K562 (cell line): ENCODE results near the gene MPPED1. TPM values are rescaled to one million over a fixed set of nuclear protein-coding genes. Genes with fewer than 3 reads are reported as not detected.

ENCODE experiments used
- ATAC-seq: fragments of 200-7000 bp; cut with Tn5 transposase; 3 replicates; pipeline ENCODE4 v1.9.1; 2020; ENCODE audit warnings: moderate library complexity
- BruUV-seq: library from RNA; stranded (reverse); fragments of 400-500 nt; replicated peaks from 2 replicates; lab custom pipeline; 2021; lab: Mats Ljungman, UMichigan
- CTCF ChIA-PET: fragments of 300-600 bp; formaldehyde crosslinking; extraction: SDS; loops from one replicate; lab custom pipeline; 2021; ENCODE audit warnings: low intra/inter-chr PET ratio; lab: Yijun Ruan, JAX
- POLR2A ChIA-PET: fragments of 300-600, 350-650 bp; sonication (Branson Sonifier 250); formaldehyde crosslinking; extraction: SDS; loops from one replicate; lab custom pipeline; 2021; ENCODE audit warnings: antibody characterized with exemption, inconsistent platforms; lab: Yijun Ruan, JAX
- DNase-seq, 4 experiments: peaks; one replicate each; pipeline versions ENCODE4 v3.0.0 to v3.0.0-alpha.2; 2011 to 2018; ENCODE audit warnings: low spot score in 3 of 4, mixed read lengths in 3 of 4; ENCODE audit errors: extremely low read depth in 1 of 4
- FAIRE-seq: peaks from 2 replicates; lab custom pipeline; 2011; peaks lifted over from hg19 to GRCh38; lab: Jason Lieb, UNC
- H2AFZ ChIP-seq: 2 replicates; pipeline ENCODE4 v1.6.0; 2011; ENCODE audit warnings: low read depth, low read length, control low read depth, inconsistent platforms
- H3K27ac ChIP-seq: fragments of 200-600 bp; 3 replicates; pipeline ENCODE4 v1.8.0; 2011; ENCODE audit warnings: low read depth, mild to moderate bottlenecking, control low read depth, inconsistent platforms, low read length, moderate library complexity, mixed read lengths; ENCODE audit errors: extremely low read depth
- H3K27me3 ChIP-seq, 2 experiments: fragments of 300-600 bp in 1 of 2; 2 replicates in 1 of 2; 3 replicates in 1 of 2; pipeline versions ENCODE4 v1.6.0 to v1.8.0; 2011; ENCODE audit warnings: inconsistent platforms in 2 of 2, low read length in 2 of 2, mild to moderate bottlenecking in 1 of 2, mixed read lengths in 1 of 2, moderate library complexity in 1 of 2; ENCODE audit not compliant: control insufficient read depth in 2 of 2, insufficient read depth in 2 of 2
- H3K36me3 ChIP-seq: fragments of 300-600 bp; 3 replicates; pipeline ENCODE4 v1.8.0; 2011; ENCODE audit warnings: mild to moderate bottlenecking, low read length, inconsistent platforms; ENCODE audit not compliant: control insufficient read depth, insufficient read depth
- H3K4me1 ChIP-seq, 2 experiments: fragments of 200-600 bp in 1 of 2; replicated peaks in 1 of 2; 2 replicates in 1 of 2; 3 replicates in 1 of 2; pipeline versions ENCODE4 v1.5.1 to v1.8.0; 2011; ENCODE audit warnings: inconsistent platforms in 2 of 2, low read length in 2 of 2, mild to moderate bottlenecking in 1 of 2, mixed read lengths in 1 of 2, moderate library complexity in 1 of 2; ENCODE audit not compliant: control insufficient read depth in 2 of 2, insufficient read depth in 2 of 2
- H3K4me2 ChIP-seq: 2 replicates; pipeline ENCODE4 v1.6.1; 2011; ENCODE audit warnings: low read length, control low read depth, inconsistent platforms, mixed read lengths; ENCODE audit not compliant: insufficient read depth
- H3K4me3 ChIP-seq: fragments of 200-600 bp; sonication (generic), shearing (Covaris generic); 2 replicates; pipeline ENCODE4 v1.5.1; 2016; ENCODE audit warnings: control low read depth, inconsistent platforms
- H3K79me2 ChIP-seq: fragments of 200-600 bp; 3 replicates; pipeline ENCODE4 v1.8.0; 2011; ENCODE audit warnings: low read length, inconsistent platforms; ENCODE audit not compliant: control insufficient read depth, insufficient read depth
- H3K9ac ChIP-seq, 2 experiments: 2 replicates each; pipeline versions ENCODE4 v1.6.0 to v1.6.1; 2011; ENCODE audit warnings: low read depth in 2 of 2, low read length in 2 of 2, control low read depth in 1 of 2, inconsistent platforms in 1 of 2, mild to moderate bottlenecking in 1 of 2, mixed read lengths in 1 of 2; ENCODE audit not compliant: insufficient read depth in 1 of 2
- H3K9me1 ChIP-seq: one replicate; pipeline ENCODE4 v1.6.0; 2011; ENCODE audit warnings: inconsistent platforms, mild to moderate bottlenecking, low read length, moderate library complexity; ENCODE audit not compliant: control insufficient read depth, insufficient read depth
- H3K9me3 ChIP-seq: replicated peaks from 2 replicates; pipeline ENCODE4 v1.5.1; 2011; ENCODE audit warnings: low read depth, low read length, inconsistent platforms; ENCODE audit not compliant: control insufficient read depth, insufficient read depth
- H4K20me1 ChIP-seq: replicated peaks from 2 replicates; pipeline ENCODE4 v1.6.1; 2011; ENCODE audit warnings: low read length, inconsistent platforms, mixed read lengths; ENCODE audit not compliant: control insufficient read depth, insufficient read depth
- BHLHE40 ChIP-seq: IDR thresholded peaks from 2 replicates; pipeline ENCODE4 v1.6.1; 2011; ENCODE audit warnings: low read length, improper control_type of control experiment
- E2F5 ChIP-seq: sonication (generic); formaldehyde crosslinking; IDR thresholded peaks from 2 replicates; pipeline ENCODE4 v1.8.0; 2022; ENCODE audit warnings: mild to moderate bottlenecking, missing genetic modification reagents
- HMGXB4 ChIP-seq: sonication (generic); formaldehyde crosslinking; IDR thresholded peaks from 2 replicates; pipeline ENCODE4 v1.8.1; 2023; ENCODE audit warnings: mild to moderate bottlenecking, missing genetic modification reagents
- NONO ChIP-seq, 2 experiments: fragments of 200-400 bp in 1 of 2; fragments of 450-650 bp in 1 of 2; formaldehyde crosslinking in 1 of 2; IDR thresholded peaks; 2 replicates each; pipeline ENCODE4 v1.6.1; 2017; ENCODE audit warnings: low read depth in 2 of 2, mild to moderate bottlenecking in 2 of 2, moderate library complexity in 2 of 2, low read length in 1 of 2
- RNF219 ChIP-seq: fragments of 250-450 bp; sonication (Bioruptor Pico); IDR thresholded peaks from 2 replicates; pipeline ENCODE4 v1.5.0; 2022; ENCODE audit warnings: mild to moderate bottlenecking
- SMARCE1 ChIP-seq: fragments of 450-650 bp; IDR thresholded peaks from 2 replicates; pipeline ENCODE4 v1.7.1; 2016; ENCODE audit warnings: mild to moderate bottlenecking
- TGIF2 ChIP-seq: sonication (generic); formaldehyde crosslinking; IDR thresholded peaks from 2 replicates; pipeline ENCODE4 v1.8.1; 2022; ENCODE audit warnings: mild to moderate bottlenecking, missing genetic modification reagents, moderate library complexity
- ZNF23 ChIP-seq: fragments of 250-450 bp; sonication (Bioruptor Pico); IDR thresholded peaks from 2 replicates; pipeline ENCODE4 v1.4.0; 2020; ENCODE audit warnings: mild to moderate bottlenecking
- ZNF318 ChIP-seq, 2 experiments: fragments of 450-650 bp; IDR thresholded peaks; 2 replicates each; pipeline ENCODE4 v1.6.1; 2016; ENCODE audit warnings: mild to moderate bottlenecking in 2 of 2, borderline replicate concordance in 1 of 2, low read depth in 1 of 2, moderate library complexity in 1 of 2
- WGBS: fragments of 100-300 bp; shearing (Covaris generic); methylation state at CpG from one replicate; pipeline ENCODE4 v1.1.6; 2016; ENCODE audit warnings: low coverage, mixed read lengths; ENCODE audit not compliant: insufficient coverage; ENCODE audit errors: missing lambda C conversion rate; 5-methylcytosine and 5-hydroxymethylcytosine counted together
- in situ Hi-C: fragments of 300-500 bp; cut with MboI; formaldehyde crosslinking; loops from 4 replicates; pipeline ENCODE4 v1.15.0; 2018; ENCODE audit warnings: inconsistent platforms, mixed read lengths
- intact Hi-C: fragments of 100-400 bp; cut with micrococcal nuclease; formaldehyde crosslinking; loops from 2 replicates; pipeline ENCODE4 v1.14.2; 2022
- polyA plus RNA-seq, 8 experiments: library from polyadenylated mRNA; depleted of rRNA in 4 of 8; stranded (reverse) in 5 of 8; unstranded in 3 of 8; fragments of >200 nt; fragmentation: Nextera tagmentation in 2 of 8; fragmentation: Illumina TruSeq in 1 of 8; extraction: Ambion mirVana in 2 of 8; extraction: Trizol in 1 of 8; gene quantifications; 2 replicates each; pipeline versions ENCODE4 v1.2.1 to v1.2.3, GENCODE V29; 2011 to 2014; ENCODE audit warnings: inconsistent platforms in 1 of 8, missing spikeins in 1 of 8
- total RNA-seq, 7 experiments: library from RNA; depleted of rRNA in 6 of 7; stranded (reverse); fragments of >200 nt in 6 of 7; fragmentation: Illumina TruSeq in 2 of 7; extraction: Trizol in 2 of 7; gene quantifications; 2 replicates each; pipeline versions ENCODE4 v1.2.1 to v1.2.3, GENCODE V29; 2011 to 2021; ENCODE audit warnings: low replicate concordance in 1 of 7

MPPED1 gene
- total and polyA plus RNA-seq, 9 of the 15 experiments (the other 6 are each of a cell fraction or from before 2014, with no cell fraction given): not detected

GRCh38 chr22:43399980-43400358, 11.8 kb upstream of the MPPED1 start:
- H3K4me1 ChIP-seq: peaks cover 0 to 11% of the 10 kb centered on the region in 2 experiments; a peak in 2 of 5 replicates
- CTCF ChIA-PET: interaction anchor here (0.6 kb wide), 1 partner anchor 568 kb away, joined by 4 read pairs; no protein-coding TSS in a partner anchor
- in situ Hi-C loops: loop anchor here (10.0 kb wide), 1 partner anchor 1225 kb away; no protein-coding TSS in a partner anchor

More at GRCh38 chr22:43399980-43400358, 11.8 kb upstream of the MPPED1 start:
- POLR2A ChIA-PET: no interaction called here
- H2AFZ ChIP-seq: no peak overlapping the region
- H4K20me1 ChIP-seq: no peaks in the 10 kb centered on the region
- WGBS: 13% methylated on average over 2 of the region's 6 CpGs
- no peak overlapping the region for H3K4me3 ChIP-seq
- H3K9ac ChIP-seq: no peak overlapping the region
- H3K4me2 ChIP-seq: no peak overlapping the region
- DNase-seq (no peak), FAIRE-seq (no peak), ATAC-seq (no peak)
- TF ChIP-seq TGIF2 (CRISPR knock-in tag): no peak
- no peak for TF ChIP-seq SMARCE1
- no peak for TF ChIP-seq NONO (IDR thresholded peaks at IDR 0.05; ENCODE audit: low read depth in 2 of 2, low read length in 1 of 2)
- no peak for TF ChIP-seq ZNF23
- no peak for TF ChIP-seq E2F5 (CRISPR knock-in tag)
- TF ChIP-seq RNF219 (CRISPR knock-in tag): no peak
- no peak for TF ChIP-seq BHLHE40
- TF ChIP-seq ZNF318 (IDR thresholded peaks at IDR 0.05; ENCODE audit: borderline replicate concordance in 1 of 2, low read depth in 1 of 2): no peak
- no peak for TF ChIP-seq HMGXB4 (CRISPR knock-in tag)
- peaks cover 0 to 4% of the 10 kb centered on the region in 2 experiments; a peak in 2 of 5 replicates for H3K27me3 ChIP-seq
- no peaks in the 10 kb centered on the region for H3K9me3 ChIP-seq
- no peaks in the 10 kb centered on the region for H3K79me2 ChIP-seq
- H3K36me3 ChIP-seq: no peaks in the 10 kb centered on the region
- H3K27ac ChIP-seq: no peak overlapping the region
- no peaks in the 10 kb centered on the region for H3K9me1 ChIP-seq
- intact Hi-C loops: loop anchor here (5.0 kb wide), 1 partner anchor 222 kb away; no protein-coding TSS in a partner anchor
- BruUV-seq: no TSS peak
